Thoracic aorta (tissue), 2 donors: Measurements from ENCODE around the gene ABHD17C. TPM values are rescaled to one million over a fixed set of nuclear protein-coding genes. Genes with fewer than 3 reads are reported as not detected.

ENCODE experiments used
- ATAC-seq: fragments of 150-250 bp; one replicate; pipeline ENCODE4 v1.8.0; 2017; ENCODE audit warnings: low read depth; ENCODE audit not compliant: insufficient number of reproducible peaks, low FRiP score
- DNase-seq: peaks from one replicate; pipeline ENCODE4 v3.0.0-alpha.2; 2020; ENCODE audit warnings: low spot score
- H3K27ac ChIP-seq, 2 donors: fragments of 200-600 bp; sonication (generic); 1 replicate in 1 of 2; 2 replicates in 1 of 2; pipeline ENCODE4 v1.5.1; 2016; ENCODE audit warnings: mild to moderate bottlenecking in 2 of 2, moderate library complexity in 2 of 2
- H3K27me3 ChIP-seq: fragments of 200-600 bp; sonication (generic); replicated peaks from 2 replicates; pipeline ENCODE4 v1.6.0; 2016; ENCODE audit warnings: mild to moderate bottlenecking; ENCODE audit not compliant: insufficient read depth
- H3K36me3 ChIP-seq: fragments of 200-600 bp; sonication (generic); one replicate; pipeline ENCODE4 v1.5.1; 2016
- H3K4me1 ChIP-seq, 2 donors: fragments of 200-600 bp; sonication (generic); 1 replicate in 1 of 2; 2 replicates in 1 of 2; pipeline versions ENCODE4 v1.5.1 to v1.6.0; 2016; ENCODE audit warnings: low read depth in 2 of 2, mild to moderate bottlenecking in 1 of 2; ENCODE audit not compliant: control insufficient read depth in 1 of 2
- H3K4me3 ChIP-seq: fragments of 200-600 bp; sonication (generic); 2 replicates; pipeline ENCODE4 v1.5.1; 2016; ENCODE audit warnings: mild to moderate bottlenecking
- H3K9me3 ChIP-seq: fragments of 200-600 bp; sonication (generic); 2 replicates; pipeline ENCODE4 v1.5.1; 2016
- CTCF ChIP-seq: fragments of 200-600 bp; sonication (generic); IDR thresholded peaks from one replicate; pipeline ENCODE4 v1.5.1; 2019; ENCODE audit warnings: antibody characterized with exemption
- total RNA-seq, 2 donors: library from RNA; depleted of rRNA; stranded (reverse); fragments of >200 nt; gene quantifications; one replicate each; pipeline versions ENCODE4 v1.1.0 to v1.2.3, GENCODE V29; 2016

The ABHD17C gene
- total RNA-seq, 2 donors from 2014 or later: 1.6 to 3.0 TPM

- H3K4me1 ChIP-seq: no peaks in the 10 kb centered on the region
- ATAC-seq (no peak), DNase-seq (no peak)
- no peak for TF ChIP-seq CTCF
- no peaks in the 10 kb centered on the region for H3K27me3 ChIP-seq
- no peaks in the 10 kb centered on the region for H3K9me3 ChIP-seq
- H3K27ac ChIP-seq: no peak overlapping the region
- no peaks in the 10 kb centered on the region for H3K36me3 ChIP-seq
- H3K4me3 ChIP-seq: no peak overlapping the region
These were observed 15.8 kb upstream of the ABHD17C start for GRCh38 chr15:80679167-80679803.

- Histone ChIP-seq H3K4me1 (no peaks in the 10 kb centered on the region), H3K9me3 (no peaks in the 10 kb centered on the region), H3K27me3 (no peaks in the 10 kb centered on the region), H3K4me3 (no peak overlapping the region), H3K36me3 (no peaks in the 10 kb centered on the region), H3K27ac (no peak overlapping the region)
- no peak for TF ChIP-seq CTCF
- ATAC-seq (no peak), DNase-seq (no peak)
These were observed 15.3 kb upstream of the ABHD17C start for GRCh38 chr15:80679804-80680175.

- H3K9me3 ChIP-seq: no peaks in the 10 kb centered on the region
- H3K4me1 ChIP-seq: no peaks in the 10 kb centered on the region
- H3K27me3 ChIP-seq: no peaks in the 10 kb centered on the region
- no peak overlapping the region for H3K27ac ChIP-seq
- no peak for TF ChIP-seq CTCF
- DNase-seq (no peak), ATAC-seq (no peak)
- no peaks in the 10 kb centered on the region for H3K36me3 ChIP-seq
- H3K4me3 ChIP-seq: no peak overlapping the region
These were observed 12.9 kb upstream of the ABHD17C start for GRCh38 chr15:80682201-80682600.

GRCh38 chr15:80684697-80685096, 10.4 kb upstream of the ABHD17C start:
- no peak overlapping the region for H3K27ac ChIP-seq
- no peaks in the 10 kb centered on the region for H3K4me1 ChIP-seq
- TF ChIP-seq CTCF: no peak
- no peaks in the 10 kb centered on the region for H3K9me3 ChIP-seq
- no peaks in the 10 kb centered on the region for H3K36me3 ChIP-seq
- no peak overlapping the region for H3K4me3 ChIP-seq
- H3K27me3 ChIP-seq: no peaks in the 10 kb centered on the region
- ATAC-seq (no peak), DNase-seq (no peak)

- ATAC-seq (no peak), DNase-seq (no peak)
- Histone ChIP-seq H3K4me3 (no peak overlapping the region), H3K27ac (no peak overlapping the region), H3K27me3 (no peaks in the 10 kb centered on the region), H3K4me1 (no peaks in the 10 kb centered on the region), H3K36me3 (no peaks in the 10 kb centered on the region), H3K9me3 (no peaks in the 10 kb centered on the region)
- no peak for TF ChIP-seq CTCF
These were observed 9.5 kb upstream of the ABHD17C start for GRCh38 chr15:80685628-80686027.
